SK-N-MC (cell line): ENCODE data around the gene NRN1L.

Source experiments
- DNase-seq: peaks from one replicate; pipeline ENCODE4 v3.0.0-alpha.2; 2011; ENCODE audit warnings: low read depth, low spot score
- H3K27ac ChIP-seq: fragments of 200-600 bp; sonication (generic); 2 replicates; pipeline ENCODE4 v1.5.1; 2016; ENCODE audit warnings: mixed run types
- H3K36me3 ChIP-seq: fragments of 200-600 bp; sonication (generic); 2 replicates; pipeline ENCODE4 v1.6.1; 2017; ENCODE audit warnings: antibody characterized with exemption, low read length, mixed read lengths; ENCODE audit not compliant: insufficient read depth
- H3K4me3 ChIP-seq: fragments of 200-600 bp; sonication (generic); 2 replicates; pipeline ENCODE4 v1.5.1; 2016
- H3K9ac ChIP-seq: fragments of 200-600 bp; sonication (generic); 2 replicates; pipeline ENCODE4 v1.8.0; 2017; ENCODE audit warnings: mixed run types, mixed read lengths; ENCODE audit not compliant: insufficient read length
- H3K9me3 ChIP-seq: fragments of 200-600 bp; sonication (generic); 2 replicates; pipeline ENCODE4 v1.6.1; 2017; ENCODE audit warnings: low read depth, mild to moderate bottlenecking, antibody characterized with exemption, low read length, moderate library complexity, mixed read lengths
- EZH2 ChIP-seq: fragments of 200-600 bp; sonication (generic); IDR thresholded peaks from one replicate; pipeline ENCODE4 v1.6.1; 2017; ENCODE audit warnings: antibody characterized with exemption
- FOXP2 ChIP-seq: optimal IDR thresholded peaks from 2 replicates; pipeline ENCODE3; 2011; ENCODE audit warnings: mild to moderate bottlenecking, moderate library complexity; ENCODE audit not compliant: insufficient read depth; ENCODE audit errors: extremely low read length, control extremely low read depth
- POLR2AphosphoS5 ChIP-seq: IDR thresholded peaks from 2 replicates; pipeline ENCODE4 v1.6.1; 2012; ENCODE audit warnings: mild to moderate bottlenecking, low read depth, low read length, borderline replicate concordance

The NRN1L gene

GRCh38 chr16:67874372-67874771 is 10.3 kb upstream of the NRN1L start:
- TF ChIP-seq POLR2AphosphoS5 (no peak), FOXP2 (no peak), EZH2 (no peak)
- no peak overlapping the region for H3K27ac ChIP-seq
- H3K36me3 ChIP-seq = peaks cover 6% of the 10 kb centered on the region; the same call in 1 of the 2 replicates
- H3K4me3 ChIP-seq = peak overlapping the region; percentile 81
- H3K9ac ChIP-seq = no peak overlapping the region
- no peak for DNase-seq
- H3K9me3 ChIP-seq = no peaks in the 10 kb centered on the region

GRCh38 chr16:67877064-67877463 is 7.6 kb upstream of the NRN1L start:
- H3K36me3 ChIP-seq = peaks cover 4% of the 10 kb centered on the region; the same call in 1 of the 2 replicates
- H3K9me3 ChIP-seq = no peaks in the 10 kb centered on the region
- no peak overlapping the region for H3K4me3 ChIP-seq
- H3K9ac ChIP-seq = no peak overlapping the region
- no peak for DNase-seq
- no peak for TF ChIP-seq POLR2AphosphoS5
- TF ChIP-seq EZH2 = no peak
- TF ChIP-seq FOXP2 = no peak
- H3K27ac ChIP-seq = no peak overlapping the region

- peaks cover 6% of the 10 kb centered on the region; the same call in 1 of the 2 replicates for H3K36me3 ChIP-seq
- no peak for DNase-seq
Observed at GRCh38 chr16:67878232-67878631, 6.5 kb upstream of the NRN1L start.

GRCh38 chr16:67878846-67879245 is 5.8 kb upstream of the NRN1L start:
- DNase-seq = no peak
- Histone ChIP-seq H3K9ac (no peak overlapping the region), H3K4me3 (no peak overlapping the region), H3K36me3 (peaks cover 11% of the 10 kb centered on the region; the same call in 1 of the 2 replicates), H3K27ac (no peak overlapping the region), H3K9me3 (no peaks in the 10 kb centered on the region)
- TF ChIP-seq FOXP2 = no peak
- no peak for TF ChIP-seq POLR2AphosphoS5
- no peak for TF ChIP-seq EZH2

More at GRCh38 chr16:67878232-67878631, 6.5 kb upstream of the NRN1L start:
- TF ChIP-seq FOXP2 = no peak
- no peak for TF ChIP-seq EZH2
- no peak for TF ChIP-seq POLR2AphosphoS5
- H3K9me3 ChIP-seq = no peaks in the 10 kb centered on the region
- no peak overlapping the region for H3K27ac ChIP-seq
- no peak overlapping the region for H3K9ac ChIP-seq
- no peak overlapping the region for H3K4me3 ChIP-seq

- TF ChIP-seq POLR2AphosphoS5 = no peak
- no peak for TF ChIP-seq EZH2
- no peak for TF ChIP-seq FOXP2
- no peak for DNase-seq
- Histone ChIP-seq H3K36me3 (peaks cover 11% of the 10 kb centered on the region; the same call in 1 of the 2 replicates), H3K27ac (no peak overlapping the region), H3K9me3 (no peaks in the 10 kb centered on the region), H3K4me3 (no peak overlapping the region), H3K9ac (no peak overlapping the region)
Observed at GRCh38 chr16:67879462-67879861, 5.2 kb upstream of the NRN1L start.

- Histone ChIP-seq H3K9ac (no peak overlapping the region), H3K4me3 (no peak overlapping the region), H3K27ac (no peak overlapping the region), H3K36me3 (peaks cover 11% of the 10 kb centered on the region; the same call in 1 of the 2 replicates), H3K9me3 (no peaks in the 10 kb centered on the region)
- TF ChIP-seq FOXP2 (no peak), EZH2 (no peak), POLR2AphosphoS5 (no peak)
- DNase-seq = no peak
Observed at GRCh38 chr16:67879936-67880335, 4.7 kb upstream of the NRN1L start.

GRCh38 chr16:67880584-67880983 is 4.1 kb upstream of the NRN1L start:
- Histone ChIP-seq H3K27ac (no peak overlapping the region), H3K4me3 (no peak overlapping the region), H3K9ac (no peak overlapping the region), H3K9me3 (no peaks in the 10 kb centered on the region), H3K36me3 (peaks cover 11% of the 10 kb centered on the region; the same call in 1 of the 2 replicates)
- DNase-seq = no peak
- TF ChIP-seq EZH2 (no peak), POLR2AphosphoS5 (no peak), FOXP2 (no peak)

GRCh38 chr16:67881621-67882161 is 3.0 kb upstream of the NRN1L start:
- TF ChIP-seq POLR2AphosphoS5 = no peak
- no peak for TF ChIP-seq EZH2
- TF ChIP-seq FOXP2 = no peak
- H3K36me3 ChIP-seq = peaks cover 11% of the 10 kb centered on the region; the same call in 1 of the 2 replicates
- H3K9ac ChIP-seq = no peak overlapping the region
- no peak overlapping the region for H3K27ac ChIP-seq
- H3K9me3 ChIP-seq = no peaks in the 10 kb centered on the region
- DNase-seq = no peak
- no peak overlapping the region for H3K4me3 ChIP-seq
